ENCODE data around the gene GRAMD1B.

GRCh38 chr11:123562158-123562557, 132.1 kb downstream of the GRAMD1B start:
- TF ChIP-seq, protein P1, sequence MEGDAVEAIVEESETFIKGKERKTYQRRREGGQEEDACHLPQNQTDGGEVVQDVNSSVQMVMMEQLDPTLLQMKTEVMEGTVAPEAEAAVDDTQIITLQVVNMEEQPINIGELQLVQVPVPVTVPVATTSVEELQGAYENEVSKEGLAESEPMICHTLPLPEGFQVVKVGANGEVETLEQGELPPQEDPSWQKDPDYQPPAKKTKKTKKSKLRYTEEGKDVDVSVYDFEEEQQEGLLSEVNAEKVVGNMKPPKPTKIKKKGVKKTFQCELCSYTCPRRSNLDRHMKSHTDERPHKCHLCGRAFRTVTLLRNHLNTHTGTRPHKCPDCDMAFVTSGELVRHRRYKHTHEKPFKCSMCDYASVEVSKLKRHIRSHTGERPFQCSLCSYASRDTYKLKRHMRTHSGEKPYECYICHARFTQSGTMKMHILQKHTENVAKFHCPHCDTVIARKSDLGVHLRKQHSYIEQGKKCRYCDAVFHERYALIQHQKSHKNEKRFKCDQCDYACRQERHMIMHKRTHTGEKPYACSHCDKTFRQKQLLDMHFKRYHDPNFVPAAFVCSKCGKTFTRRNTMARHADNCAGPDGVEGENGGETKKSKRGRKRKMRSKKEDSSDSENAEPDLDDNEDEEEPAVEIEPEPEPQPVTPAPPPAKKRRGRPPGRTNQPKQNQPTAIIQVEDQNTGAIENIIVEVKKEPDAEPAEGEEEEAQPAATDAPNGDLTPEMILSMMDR (IDR thresholded peaks at IDR 0.05) = no peak
- no peak for TF ChIP-seq POLR2A (IDR thresholded peaks at IDR 0.05)
